ENCODE results near the gene DVL1. TPM values are rescaled to one million over a fixed set of nuclear protein-coding genes. Genes with fewer than 3 reads are reported as not detected.

The DVL1 gene
- total and polyA plus RNA-seq, 2 of the 13 experiments (the other 11 are each of a cell fraction or from before 2014, with no cell fraction given): 30.8 to 60.4 TPM

GRCh38 chr1:1304331-1305299 is 44.6 kb downstream of the DVL1 start (continued):
- TF ChIP-seq KDM4B (CRISPR knock-in tag; IDR thresholded peaks at IDR 0.05): 0 out of 2 replicates have a peak, but pooled peaks have one; percentile 65
- TF ChIP-seq ADNP (CRISPR knock-in tag; IDR thresholded peaks at IDR 0.05): no peak
- TF ChIP-seq MEF2D (CRISPR knock-in tag; IDR thresholded peaks at IDR 0.05): no peak; the same call in 1 of the 2 replicates
- peak; percentile 14 for TF ChIP-seq CCAR2 (optimal IDR thresholded peaks at IDR 0.05; ENCODE audit: low read depth, low read length)
- TF ChIP-seq CHCHD3 (CRISPR knock-in tag; IDR thresholded peaks at IDR 0.05): no peak
- TF ChIP-seq YEATS2 (CRISPR knock-in tag; IDR thresholded peaks at IDR 0.05; ENCODE audit: borderline replicate concordance): 0 out of 2 replicates have a peak, but pooled peaks have one; percentile 19
- no peak for TF ChIP-seq BATF2 (CRISPR knock-in tag; IDR thresholded peaks at IDR 0.05)
- TF ChIP-seq DRAP1 (CRISPR knock-in tag; IDR thresholded peaks at IDR 0.05): no peak
- no peak for TF ChIP-seq NFE2L1 (CRISPR knock-in tag; IDR thresholded peaks at IDR 0.05; ENCODE audit: borderline replicate concordance)
- peak; percentile 7 for TF ChIP-seq SAP130 (CRISPR knock-in tag; IDR thresholded peaks at IDR 0.05; ENCODE audit: low read depth)
- no peak for TF ChIP-seq PTBP1 (IDR thresholded peaks at IDR 0.05; ENCODE audit: low read depth, low read length, poor library complexity, severe bottlenecking)
- TF ChIP-seq ZNF580 (CRISPR knock-in tag; IDR thresholded peaks at IDR 0.05; ENCODE audit: borderline replicate concordance, low read depth): no peak
- TF ChIP-seq NFKB2 (CRISPR knock-in tag; IDR thresholded peaks at IDR 0.05; ENCODE audit: borderline replicate concordance): no peak
- TF ChIP-seq ZNF562 (CRISPR knock-in tag; IDR thresholded peaks at IDR 0.05; ENCODE audit: borderline replicate concordance): no peak
- 0 out of 2 replicates have a peak, but pooled peaks have one; percentile 39 for TF ChIP-seq SSRP1 (CRISPR knock-in tag; IDR thresholded peaks at IDR 0.05)
- no peak for TF ChIP-seq FIP1L1 (IDR thresholded peaks at IDR 0.05; ENCODE audit: borderline replicate concordance, insufficient read depth, low read depth, low read length)
- TF ChIP-seq ZNF143 (CRISPR knock-in tag; IDR thresholded peaks at IDR 0.05): no peak
- TF ChIP-seq HDAC2 (CRISPR knock-in tag; IDR thresholded peaks at IDR 0.05): no peak; the same call in 1 of the 2 replicates
- no peak for TF ChIP-seq ZNF280B (CRISPR knock-in tag; IDR thresholded peaks at IDR 0.05; ENCODE audit: borderline replicate concordance)
- TF ChIP-seq RFX1 (IDR thresholded peaks at IDR 0.05): no peak
- TF ChIP-seq PLRG1 (conservative IDR thresholded peaks at IDR 0.05): no peak
- no peak for TF ChIP-seq ZNF30 (CRISPR knock-in tag; IDR thresholded peaks at IDR 0.05)
- TF ChIP-seq MAX (IDR thresholded peaks at IDR 0.05): peak; percentile 70
- TF ChIP-seq BORCS8-MEF2B (CRISPR knock-in tag; IDR thresholded peaks at IDR 0.05): no peak; the same call in 1 of the 2 replicates
- TF ChIP-seq ZNF788 (CRISPR knock-in tag; IDR thresholded peaks at IDR 0.05; ENCODE audit: borderline replicate concordance): no peak
- no peak for TF ChIP-seq IRF2 (CRISPR knock-in tag; IDR thresholded peaks at IDR 0.05)
- no peak for TF ChIP-seq ZSCAN5A (CRISPR knock-in tag; IDR thresholded peaks at IDR 0.05; ENCODE audit: borderline replicate concordance)

All from HepG2 (cell line).